ENCODE measurements around the gene ZFPM1. TPM values are rescaled to one million over a fixed set of nuclear protein-coding genes. Genes with fewer than 3 reads are reported as not detected.

The ZFPM1 gene
- total RNA-seq, 1 experiment from 2014 or later: 14.6 TPM

GRCh38 chr16:88451586-88452481 is 1.2 kb upstream of the ZFPM1 start:
- H3K27ac ChIP-seq (ENCODE audit: low read depth, low read length): peak overlapping the region; percentile 62; the same call in 1 of the 2 replicates
- H3K27me3 ChIP-seq (ENCODE audit: insufficient read depth, low read length): no peaks in the 10 kb centered on the region
- no peaks in the 10 kb centered on the region for H3K9me3 ChIP-seq (ENCODE audit: control insufficient read depth in 1 of 2, insufficient read depth in 1 of 2, low read depth in 1 of 2, low read length in 2 of 2)
- ChIA-PET RAD21 (ENCODE audit: low non-redundant PET in 1 of 2, low total read pairs in 2 of 2, uncharacterized antibody in 2 of 2, unreplicated experiment in 2 of 2) (interaction anchor here in 1 of 2 experiments (0.6 kb wide), 1 partner anchor 67 kb away, joined by 3 read pairs; no protein-coding TSS in a partner anchor), CTCF (interaction anchor here (0.8 to 1.5 kb wide), 5 partner anchors 8 to 110 kb away, joined by 3 to 10 read pairs (median 4); no protein-coding TSS in a partner anchor), POLR2A (no interaction called here)
- TF ChIP-seq ATF3 (IDR thresholded peaks at IDR 0.05): no peak
- TF ChIP-seq FOSL1 (IDR thresholded peaks at IDR 0.05; ENCODE audit: low read depth): no peak
- no peak for TF ChIP-seq ELF1 (IDR thresholded peaks at IDR 0.05; ENCODE audit: borderline replicate concordance, low read depth)
- DNase-seq (ENCODE audit: low read depth, low spot score): peak; percentile 36
- H3K4me1 ChIP-seq (ENCODE audit: control insufficient read depth in 1 of 2, insufficient read depth in 2 of 2, low read length in 2 of 2): peaks cover 26 to 49% of the 10 kb centered on the region in 2 experiments
- H2AFZ ChIP-seq (ENCODE audit: low read depth, low read length, poor library complexity, severe bottlenecking): no peak overlapping the region
- ATAC-seq: no peak
- peaks cover 30% of the 10 kb centered on the region for H3K79me2 ChIP-seq (ENCODE audit: insufficient read depth, low read length)
- intact Hi-C loops (cut with micrococcal nuclease): loop anchor here (2.0 to 10.0 kb wide), 4 partner anchors 53 to 677 kb away; partner anchors contain the start of genes CYBA and ZC3H18
- H3K4me3 ChIP-seq (replicated peaks in 1 of 2; ENCODE audit: low read depth in 1 of 2, low read length in 2 of 2): peak overlapping the region; percentile 46 to 60
- H3K4me2 ChIP-seq (ENCODE audit: low read length): peak overlapping the region; percentile 92
- no peaks in the 10 kb centered on the region for H4K20me1 ChIP-seq (ENCODE audit: insufficient read depth)
- H3K9me2 ChIP-seq (ENCODE audit: insufficient read depth): no peaks in the 10 kb centered on the region
- H3K9ac ChIP-seq (ENCODE audit: low read length): peak overlapping the region; percentile 63
- no TSS peak for BruUV-seq (replicated peaks)
- no peaks in the 10 kb centered on the region for H3K36me3 ChIP-seq (ENCODE audit: control insufficient read depth in 1 of 2, insufficient read depth in 2 of 2, low read length in 2 of 2)

- ChIA-PET POLR2A (no interaction called here), CTCF (interaction anchor here (1.0 to 1.5 kb wide), 4 partner anchors 9 to 110 kb away, joined by 3 to 10 read pairs (median 5); no protein-coding TSS in a partner anchor), RAD21 (ENCODE audit: low non-redundant PET in 1 of 2, low total read pairs in 2 of 2, uncharacterized antibody in 2 of 2, unreplicated experiment in 2 of 2) (no interaction called here)
- H3K27me3 ChIP-seq (ENCODE audit: insufficient read depth, low read length): no peaks in the 10 kb centered on the region
- no peaks in the 10 kb centered on the region for H3K9me2 ChIP-seq (ENCODE audit: insufficient read depth)
- peak overlapping the region; percentile 92 for H3K4me2 ChIP-seq (ENCODE audit: low read length)
- H3K9me3 ChIP-seq (ENCODE audit: control insufficient read depth in 1 of 2, insufficient read depth in 1 of 2, low read depth in 1 of 2, low read length in 2 of 2): no peaks in the 10 kb centered on the region
- H3K4me1 ChIP-seq (ENCODE audit: control insufficient read depth in 1 of 2, insufficient read depth in 2 of 2, low read length in 2 of 2): peaks cover 34 to 56% of the 10 kb centered on the region in 2 experiments
- BruUV-seq (replicated peaks): no TSS peak
- H3K9ac ChIP-seq (ENCODE audit: low read length): peak overlapping the region; percentile 63
- peak; percentile 54 for TF ChIP-seq POLR2AphosphoS5 (IDR thresholded peaks at IDR 0.05; ENCODE audit: low read depth, low read length)
- no peak for TF ChIP-seq ATF3 (IDR thresholded peaks at IDR 0.05)
- peak; percentile 92 for DNase-seq (ENCODE audit: low read depth, low spot score)
- peak; percentile 75 for ATAC-seq
- peak overlapping the region; percentile 62 for H3K27ac ChIP-seq (ENCODE audit: low read depth, low read length)
- H3K36me3 ChIP-seq (ENCODE audit: control insufficient read depth in 1 of 2, insufficient read depth in 2 of 2, low read length in 2 of 2): no peaks in the 10 kb centered on the region
- no peaks in the 10 kb centered on the region; the same call in 1 of the 2 replicates for H4K20me1 ChIP-seq (ENCODE audit: insufficient read depth)
- H2AFZ ChIP-seq (ENCODE audit: low read depth, low read length, poor library complexity, severe bottlenecking): peak overlapping the region; percentile 67
- intact Hi-C loops (cut with micrococcal nuclease): loop anchor here (2.0 to 10.0 kb wide), 4 partner anchors 52 to 678 kb away; partner anchors contain the start of genes CYBA and ZC3H18
- peak overlapping the region; percentile 46 to 60 for H3K4me3 ChIP-seq (replicated peaks in 1 of 2; ENCODE audit: low read depth in 1 of 2, low read length in 2 of 2)
- H3K79me2 ChIP-seq (ENCODE audit: insufficient read depth, low read length): peaks cover 38% of the 10 kb centered on the region
These were observed 431 bp upstream of the ZFPM1 start for GRCh38 chr16:88452482-88453216.

All from HCT116 (cell line).